ENCODE measurements around the gene ZMYM4. TPM values are rescaled to one million over a fixed set of nuclear protein-coding genes. Genes with fewer than 3 reads are reported as not detected.

Gene ZMYM4
- total RNA-seq, 1 donor from 2014 or later: 46.4 TPM

DNA sequence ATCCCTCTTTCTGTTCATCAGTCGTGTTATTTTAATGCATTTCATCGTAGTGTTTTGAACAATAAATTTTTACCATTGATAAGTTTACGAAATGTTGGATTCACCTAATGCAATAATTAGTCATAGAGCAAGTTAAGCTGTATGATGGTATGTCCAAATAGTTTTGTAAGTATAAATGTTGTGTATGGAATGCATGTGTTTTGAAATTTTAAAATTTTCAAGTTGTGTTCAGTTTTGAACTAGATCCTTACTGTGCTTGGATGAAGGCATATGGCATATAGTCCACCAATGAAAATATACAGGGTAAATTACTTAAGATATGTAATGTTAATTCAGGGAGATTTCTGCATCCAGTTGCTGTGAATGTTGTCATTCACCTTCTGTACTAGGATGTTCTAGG lies 2.3 kb downstream of the ZMYM4 start:
- H3K36me3 Mint-ChIP-seq (ENCODE audit: low read depth): peaks cover 8% of the 10 kb centered on the region
- peak overlapping the region; percentile 36 for H3K4me3 Mint-ChIP-seq
- CTCF ChIA-PET: no interaction called here
- no peaks in the 10 kb centered on the region for H3K9me3 Mint-ChIP-seq
- no peak overlapping the region for H3K27ac Mint-ChIP-seq
- POLR2A ChIA-PET: interaction anchor here (1.3 kb wide), 1 partner anchor 78 kb away, joined by 3 read pairs; the partner anchor contains the start of gene SFPQ
- no peaks in the 10 kb centered on the region for H3K27me3 Mint-ChIP-seq
- TF ChIP-seq, protein P1, sequence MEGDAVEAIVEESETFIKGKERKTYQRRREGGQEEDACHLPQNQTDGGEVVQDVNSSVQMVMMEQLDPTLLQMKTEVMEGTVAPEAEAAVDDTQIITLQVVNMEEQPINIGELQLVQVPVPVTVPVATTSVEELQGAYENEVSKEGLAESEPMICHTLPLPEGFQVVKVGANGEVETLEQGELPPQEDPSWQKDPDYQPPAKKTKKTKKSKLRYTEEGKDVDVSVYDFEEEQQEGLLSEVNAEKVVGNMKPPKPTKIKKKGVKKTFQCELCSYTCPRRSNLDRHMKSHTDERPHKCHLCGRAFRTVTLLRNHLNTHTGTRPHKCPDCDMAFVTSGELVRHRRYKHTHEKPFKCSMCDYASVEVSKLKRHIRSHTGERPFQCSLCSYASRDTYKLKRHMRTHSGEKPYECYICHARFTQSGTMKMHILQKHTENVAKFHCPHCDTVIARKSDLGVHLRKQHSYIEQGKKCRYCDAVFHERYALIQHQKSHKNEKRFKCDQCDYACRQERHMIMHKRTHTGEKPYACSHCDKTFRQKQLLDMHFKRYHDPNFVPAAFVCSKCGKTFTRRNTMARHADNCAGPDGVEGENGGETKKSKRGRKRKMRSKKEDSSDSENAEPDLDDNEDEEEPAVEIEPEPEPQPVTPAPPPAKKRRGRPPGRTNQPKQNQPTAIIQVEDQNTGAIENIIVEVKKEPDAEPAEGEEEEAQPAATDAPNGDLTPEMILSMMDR (IDR thresholded peaks at IDR 0.05): no peak
- intact Hi-C loops (cut with micrococcal nuclease): no loop called here
- peaks cover 28% of the 10 kb centered on the region for H3K4me1 Mint-ChIP-seq
- ATAC-seq (ENCODE audit: low read depth) (no peak), DNase-seq (no peak)

DNA sequence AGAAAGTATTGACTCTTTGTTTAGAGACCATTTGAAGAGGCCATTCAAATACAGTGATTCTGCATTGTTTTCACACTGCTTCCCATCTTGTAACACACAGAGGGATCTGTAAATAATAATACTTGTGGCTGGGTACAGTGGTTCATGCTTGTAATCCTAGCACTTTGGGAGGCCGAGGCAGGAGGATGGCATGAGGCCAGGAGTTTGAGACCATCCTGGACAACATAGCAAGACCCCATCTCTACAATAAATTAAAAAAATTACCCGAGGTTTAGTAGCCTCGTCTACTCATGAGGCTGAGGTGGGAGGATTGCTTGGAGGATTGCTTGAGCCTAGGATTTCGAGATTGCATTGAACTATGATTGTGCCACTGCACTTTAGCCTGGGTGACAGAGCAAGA lies 5.7 kb downstream of the ZMYM4 start:
- CTCF ChIA-PET: no interaction called here
- H3K4me1 Mint-ChIP-seq: peaks cover 25% of the 10 kb centered on the region
- ATAC-seq (ENCODE audit: low read depth): no peak
- H3K27ac Mint-ChIP-seq: no peak overlapping the region
- no peak overlapping the region for H3K4me3 Mint-ChIP-seq
- intact Hi-C loops (cut with micrococcal nuclease): no loop called here
- H3K9me3 Mint-ChIP-seq: no peaks in the 10 kb centered on the region
- POLR2A ChIA-PET: no interaction called here
- peaks cover 16% of the 10 kb centered on the region for H3K36me3 Mint-ChIP-seq (ENCODE audit: low read depth)
- TF ChIP-seq, protein P1 (IDR thresholded peaks at IDR 0.05): no peak
- H3K27me3 Mint-ChIP-seq: no peaks in the 10 kb centered on the region
- DNase-seq: no peak

DNA sequence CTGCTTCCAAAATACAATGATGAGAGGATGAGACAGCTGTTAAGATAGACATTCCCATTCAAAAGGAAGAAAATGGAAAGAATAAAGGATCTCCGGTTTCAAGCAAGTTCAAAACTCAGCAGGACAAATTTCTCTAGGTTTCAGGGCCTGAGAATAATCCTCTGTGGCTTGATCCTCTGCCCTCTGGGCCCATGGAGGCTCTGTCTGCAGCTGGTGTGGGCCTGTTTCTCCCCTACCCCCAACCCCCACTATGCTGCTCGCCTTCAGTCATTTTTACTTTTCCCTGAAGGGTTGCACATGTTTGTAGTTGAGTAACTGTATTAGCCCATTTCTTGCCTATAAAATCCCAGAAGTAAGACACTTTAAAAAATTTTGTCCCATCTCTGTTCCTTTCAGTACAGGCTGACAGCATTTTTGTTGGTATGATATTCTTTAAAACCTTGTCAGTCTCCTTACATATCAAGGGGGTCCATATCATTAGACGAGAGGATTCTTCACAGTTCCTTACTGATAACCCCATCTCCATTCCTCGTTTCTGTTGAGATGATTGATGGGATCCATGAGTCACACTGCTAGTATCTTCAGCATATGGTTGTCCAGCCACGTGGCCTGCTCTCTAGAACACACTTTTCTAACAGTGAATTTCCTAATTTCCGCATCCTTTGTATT lies 10.5 kb downstream of the ZMYM4 start:
- H3K4me1 Mint-ChIP-seq: peaks cover 3% of the 10 kb centered on the region
- CTCF ChIA-PET: interaction anchor here (0.5 kb wide), 1 partner anchor 27 kb away, joined by 3 read pairs; no protein-coding TSS in a partner anchor

DNA sequence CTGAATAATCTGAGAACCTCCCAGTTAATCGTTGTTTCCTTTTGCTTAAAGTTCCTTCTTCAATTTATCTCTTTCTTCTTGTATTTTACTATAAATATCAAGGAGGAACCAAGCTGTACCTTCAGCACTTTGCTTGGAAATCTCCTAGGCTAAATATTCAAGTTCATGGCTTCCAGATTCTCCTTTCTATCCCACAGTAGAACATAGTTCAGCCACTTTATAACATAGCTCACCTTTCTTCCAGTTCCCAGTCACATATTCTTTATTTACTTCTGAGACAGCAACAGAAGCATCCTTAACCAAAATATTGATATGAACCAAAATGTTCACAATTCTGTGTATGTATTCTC lies 11.0 kb downstream of the ZMYM4 start:
- Mint-ChIP-seq H3K27me3 (no peaks in the 10 kb centered on the region), H3K4me1 (peaks cover 3% of the 10 kb centered on the region), H3K9me3 (peaks cover 7% of the 10 kb centered on the region), H3K36me3 (ENCODE audit: low read depth) (peaks cover 29% of the 10 kb centered on the region), H3K27ac (no peak overlapping the region), H3K4me3 (no peak overlapping the region)
- ChIA-PET CTCF (interaction anchor here (0.5 kb wide), 1 partner anchor 28 kb away, joined by 3 read pairs; no protein-coding TSS in a partner anchor), POLR2A (no interaction called here)
- intact Hi-C loops (cut with micrococcal nuclease): no loop called here
- DNase-seq: no peak
- TF ChIP-seq, protein P1 (IDR thresholded peaks at IDR 0.05): no peak
- no peak for ATAC-seq (ENCODE audit: low read depth)

More for the DNA sequence above, 10.5 kb downstream of the ZMYM4 start:
- intact Hi-C loops (cut with micrococcal nuclease): no loop called here
- ATAC-seq (ENCODE audit: low read depth): no peak
- POLR2A ChIA-PET: no interaction called here
- DNase-seq: no peak
- TF ChIP-seq, protein P1 (IDR thresholded peaks at IDR 0.05): no peak
- no peak overlapping the region for H3K4me3 Mint-ChIP-seq
- H3K9me3 Mint-ChIP-seq: peaks cover 7% of the 10 kb centered on the region
- H3K27me3 Mint-ChIP-seq: no peaks in the 10 kb centered on the region
- H3K27ac Mint-ChIP-seq: no peak overlapping the region
- peaks cover 26% of the 10 kb centered on the region for H3K36me3 Mint-ChIP-seq (ENCODE audit: low read depth)

DNA sequence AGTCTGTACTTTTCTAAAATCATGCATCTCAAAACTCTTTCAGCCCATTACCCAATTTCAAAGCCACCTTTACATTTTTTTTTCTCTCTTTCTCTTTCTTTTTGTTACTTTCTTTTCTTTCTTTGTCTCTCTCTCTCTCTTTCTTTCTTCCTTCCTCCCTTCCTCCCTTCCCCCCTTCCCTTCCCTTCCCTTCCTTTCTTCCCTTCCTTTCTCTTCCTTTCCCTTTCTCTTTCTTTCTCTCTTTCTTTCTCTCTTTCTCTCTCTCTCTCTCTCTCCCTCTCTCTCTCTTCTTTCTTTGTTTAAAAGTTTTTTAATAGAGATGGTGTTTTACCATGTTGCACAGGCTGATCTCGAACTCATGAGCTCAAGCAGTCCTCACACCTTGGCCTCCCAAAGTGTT lies 11.5 kb downstream of the ZMYM4 start:
- Mint-ChIP-seq H3K36me3 (ENCODE audit: low read depth) (peaks cover 34% of the 10 kb centered on the region), H3K27ac (no peak overlapping the region), H3K9me3 (peaks cover 7% of the 10 kb centered on the region), H3K27me3 (no peaks in the 10 kb centered on the region), H3K4me3 (no peak overlapping the region), H3K4me1 (peaks cover 6% of the 10 kb centered on the region)
- DNase-seq (no peak), ATAC-seq (ENCODE audit: low read depth) (no peak)
- ChIA-PET POLR2A (no interaction called here), CTCF (no interaction called here)
- intact Hi-C loops (cut with micrococcal nuclease): no loop called here
- TF ChIP-seq, protein P1 (IDR thresholded peaks at IDR 0.05): no peak
